NCI-H128 (cell line): ENCODE results near the gene ASB10.

Experiments used
- DNase-seq: peaks from one replicate; lab custom pipeline; 2025; ENCODE audit not compliant: unreplicated experiment; lab: John Stamatoyannopoulos, UW

The ASB10 gene

DNA sequence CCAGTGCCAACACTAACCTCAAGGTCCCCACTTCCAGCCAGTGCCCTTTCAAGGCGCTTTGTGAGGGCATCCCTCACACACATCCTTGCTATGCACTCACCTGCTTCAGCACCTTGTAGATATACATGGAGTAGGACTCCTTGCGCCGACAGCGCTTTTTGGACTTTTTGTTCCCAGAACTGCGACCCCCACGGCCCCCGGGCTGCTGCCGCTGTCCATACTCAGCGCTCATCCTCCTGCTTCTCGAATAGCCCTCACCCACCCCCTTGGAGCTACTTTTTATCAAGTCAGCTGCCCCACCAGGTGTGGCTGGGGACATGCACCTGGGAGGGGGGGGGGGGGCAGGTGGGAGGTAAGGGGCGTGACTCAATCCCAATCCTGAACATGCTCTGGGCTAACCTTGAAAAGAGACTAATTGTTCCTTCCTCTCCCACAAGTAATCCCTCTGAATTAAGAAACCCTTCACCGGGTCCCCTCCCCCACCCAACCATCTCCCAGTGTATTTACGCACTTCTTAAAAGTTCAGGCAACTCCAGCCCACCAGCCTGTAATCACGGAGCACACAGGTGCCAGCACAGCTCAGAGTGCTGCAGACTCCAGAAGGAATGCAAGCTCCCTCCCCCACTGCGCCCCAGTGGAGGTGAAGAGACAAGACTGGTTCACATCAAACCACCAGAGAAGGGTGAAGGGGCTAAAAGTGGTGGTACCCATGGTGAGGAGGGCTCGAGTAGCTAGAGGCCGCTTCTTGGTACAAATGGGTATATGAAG is 23.2 kb upstream of the ASB10 start, which contains the start of gene H2BK1:
Gene H2BK1 (minus strand): TSS at position 402 of the 768 bp plus-strand sequence. CDS start 170 bp downstream, at position 232.
- no peak for DNase-seq

GRCh38 chr7:151209588-151209987 is 22.5 kb upstream of the ASB10 start:
- no peak for DNase-seq

GRCh38 chr7:151208253-151208862 is 21.3 kb upstream of the ASB10 start:
- DNase-seq: no peak

- DNase-seq: no peak
Observed at GRCh38 chr7:151207804-151208203, 20.8 kb upstream of the ASB10 start.

DNA sequence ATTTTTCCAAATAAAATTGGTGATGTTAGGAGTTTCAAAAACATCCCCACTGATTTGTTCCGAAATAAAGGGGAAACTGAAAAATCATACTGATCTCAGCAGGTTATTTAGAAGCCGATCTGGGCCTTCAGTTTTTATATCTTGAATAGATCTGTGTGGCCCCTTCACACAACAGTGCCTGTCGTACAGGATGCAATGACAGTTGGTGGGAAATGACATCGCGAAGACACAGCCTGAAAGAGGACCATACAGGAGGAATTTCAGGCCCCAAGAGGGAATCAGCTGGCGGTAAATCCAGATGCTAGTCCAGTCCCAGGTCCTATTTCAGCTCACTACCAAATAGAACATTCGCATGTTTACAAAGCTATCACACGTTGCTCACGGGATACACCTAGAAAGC is 20.3 kb upstream of the ASB10 start:
- no peak for DNase-seq

- DNase-seq: no peak
Observed at GRCh38 chr7:151206914-151207313, 19.9 kb upstream of the ASB10 start.

GRCh38 chr7:151205730-151206129 is 18.7 kb upstream of the ASB10 start:
- DNase-seq: no peak

DNA sequence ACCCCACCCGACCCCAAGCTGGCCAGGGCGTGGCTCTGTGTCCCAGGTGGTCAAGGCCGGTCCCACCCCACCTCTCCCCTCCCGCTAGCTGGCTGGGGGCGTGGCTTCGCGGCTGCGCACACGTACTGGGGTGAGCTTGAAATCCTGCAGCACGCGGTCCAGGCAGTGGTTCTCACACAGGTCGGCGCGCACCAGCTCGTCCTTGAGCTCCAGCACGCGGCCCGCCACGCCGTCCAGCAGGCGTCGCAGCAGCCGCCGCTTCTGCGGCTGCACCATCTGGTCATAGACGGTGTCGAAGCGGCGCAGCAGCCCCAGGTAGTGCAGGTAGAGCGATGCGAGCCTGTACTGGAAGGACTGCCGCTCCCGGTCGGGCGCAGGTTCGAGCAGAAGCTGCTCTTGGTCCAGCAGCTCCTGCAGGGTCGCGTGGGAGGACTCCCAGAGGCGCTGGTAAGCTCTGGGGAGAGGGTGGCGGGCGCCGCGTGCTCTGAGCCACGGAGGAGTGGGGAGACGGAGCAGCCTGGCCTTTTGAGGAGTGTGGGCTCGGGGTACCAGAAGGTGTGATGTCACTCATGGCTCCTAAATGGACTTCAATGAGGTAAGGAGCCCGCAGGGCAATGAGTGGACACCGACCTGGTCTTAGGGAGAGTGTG is 17.5 kb upstream of the ASB10 start:
- DNase-seq: no peak

- DNase-seq: no peak
Observed at GRCh38 chr7:151202836-151203235, 15.8 kb upstream of the ASB10 start.

- DNase-seq: no peak
Observed at GRCh38 chr7:151201751-151202150, 14.7 kb upstream of the ASB10 start.

- DNase-seq: no peak
Observed at GRCh38 chr7:151201344-151201743, 14.3 kb upstream of the ASB10 start.

DNA sequence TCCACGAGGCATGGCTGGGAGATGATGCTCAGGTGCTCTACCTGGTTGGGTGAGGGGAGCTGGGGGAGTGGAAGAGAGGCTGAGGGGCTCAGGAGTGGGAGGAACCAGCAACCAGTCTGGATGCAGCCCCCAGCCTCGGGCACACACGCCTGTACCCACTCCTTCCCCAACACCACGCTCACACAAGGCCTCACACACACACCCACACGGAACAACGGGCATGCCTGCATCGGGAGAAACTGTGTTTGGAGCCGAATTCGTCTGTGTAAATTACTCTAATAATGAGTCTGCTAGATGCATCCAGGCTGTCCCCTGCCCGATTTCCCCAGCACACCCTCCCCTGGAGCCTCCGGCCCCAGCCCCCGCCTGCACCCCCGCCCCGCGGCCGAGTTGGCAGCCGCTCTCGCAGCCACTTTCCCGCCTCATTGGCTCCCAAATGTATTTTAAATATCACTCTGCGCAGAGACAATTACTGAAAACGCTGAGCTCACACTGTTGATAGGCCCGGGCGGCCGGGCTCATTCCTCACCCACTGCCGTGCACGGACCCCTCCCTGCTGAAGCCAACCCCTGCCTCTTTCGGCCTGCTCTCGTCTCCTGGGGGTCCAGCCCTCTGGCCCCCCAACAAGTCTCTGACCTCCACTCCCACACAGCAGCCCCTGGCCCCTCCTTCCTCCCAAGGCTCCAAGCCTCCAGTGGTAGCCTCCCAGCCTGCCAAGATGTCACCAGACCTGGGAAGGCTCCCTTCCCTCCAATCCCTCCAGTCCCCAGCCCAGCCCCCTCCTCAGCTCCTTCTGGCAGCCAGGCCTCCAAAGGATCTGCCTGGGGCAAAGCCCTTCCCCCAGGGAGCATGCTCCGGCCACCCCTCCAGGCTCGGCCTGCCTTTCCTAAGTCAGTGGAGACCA is 12.1 kb upstream of the ASB10 start:
- DNase-seq: no peak

GRCh38 chr7:151197932-151198331 is 10.9 kb upstream of the ASB10 start:
- DNase-seq: no peak

GRCh38 chr7:151195616-151196450 is 8.8 kb upstream of the ASB10 start:
- no peak for DNase-seq

DNA sequence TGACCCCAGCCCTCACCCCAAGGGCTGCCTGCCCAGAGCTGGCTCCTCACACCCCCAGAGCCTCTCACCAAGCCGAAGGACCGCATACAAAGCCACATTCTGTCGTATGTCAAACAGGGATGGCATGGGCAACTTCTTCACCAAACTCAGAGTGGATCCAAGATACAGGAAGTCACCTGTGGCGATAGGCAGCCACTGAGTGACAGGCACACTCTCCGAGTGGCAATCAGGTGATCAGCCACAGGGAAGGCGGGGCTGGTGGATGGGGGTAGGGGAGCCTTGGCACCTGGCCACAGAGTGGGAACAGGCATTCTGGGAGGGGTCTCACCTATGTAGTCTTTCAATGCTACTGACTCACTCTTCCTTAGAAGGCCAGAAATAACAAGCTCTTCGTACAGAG is 7.1 kb upstream of the ASB10 start:
- DNase-seq: no peak

DNA sequence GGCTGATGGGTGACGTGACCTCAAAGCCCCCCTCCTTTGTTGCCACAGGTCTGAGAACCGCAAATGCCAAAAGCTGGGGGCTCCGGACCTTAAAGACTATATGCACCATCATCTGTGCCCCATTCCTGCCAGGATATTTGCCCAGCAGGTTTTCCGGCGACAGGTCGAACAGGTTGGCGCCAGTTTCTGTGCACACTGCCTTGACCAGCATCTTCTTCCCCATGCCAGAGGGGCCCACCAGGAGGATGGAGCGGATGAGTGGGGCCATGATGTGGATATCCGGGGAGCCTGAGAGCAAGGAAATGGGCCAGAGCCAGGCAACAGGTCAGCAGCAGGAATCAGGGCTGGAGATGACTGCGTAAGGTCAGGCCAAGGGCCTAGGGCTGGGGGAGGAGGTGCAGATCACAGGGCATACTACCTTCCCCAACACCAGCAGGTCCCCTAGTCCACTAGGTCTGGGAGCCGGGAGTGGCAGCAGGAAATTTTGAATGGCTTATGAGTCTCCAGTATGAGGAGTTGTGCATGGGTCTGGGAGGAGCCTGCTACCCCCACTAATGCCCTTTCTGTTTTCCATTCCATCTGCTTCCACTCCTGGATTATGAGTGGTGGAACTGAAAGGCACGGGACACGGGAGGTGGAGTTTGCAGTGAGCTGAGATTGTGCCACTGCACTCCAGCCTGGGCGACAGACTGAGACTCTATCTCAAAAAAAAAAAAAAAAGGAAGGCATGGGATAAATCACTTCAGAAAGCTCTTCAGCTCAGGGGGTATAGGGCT is 6.3 kb upstream of the ASB10 start:
- DNase-seq: no peak

- no peak for DNase-seq
Observed at GRCh38 chr7:151192002-151192539, 5.0 kb upstream of the ASB10 start.

- DNase-seq: no peak
Observed at GRCh38 chr7:151191544-151191943, 4.5 kb upstream of the ASB10 start.

DNA sequence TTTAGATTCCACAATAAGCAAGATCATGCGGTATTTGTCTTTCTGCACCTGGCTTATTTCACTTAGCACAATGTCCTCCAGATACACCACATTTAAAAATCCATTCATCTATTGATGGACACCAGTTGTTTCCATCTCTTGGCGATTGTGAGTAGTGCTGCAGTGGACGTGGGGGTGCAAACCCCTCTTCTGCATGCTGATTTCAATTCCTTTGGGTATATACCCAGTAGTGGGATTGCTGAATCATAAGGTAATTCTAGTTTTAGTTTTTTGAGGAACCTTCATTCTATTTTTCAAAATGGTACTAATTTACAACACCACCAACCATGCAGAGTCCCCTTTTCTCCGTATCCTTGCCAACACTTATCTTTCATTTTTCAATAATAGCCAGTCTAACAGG is 2.0 kb upstream of the ASB10 start:
- DNase-seq: no peak
